Calu3 (cell line): Measurements from ENCODE around the gene SH3RF3. TPM values are rescaled to one million over a fixed set of nuclear protein-coding genes. Genes with fewer than 3 reads are reported as not detected.

ENCODE experiments used
- BruUV-seq: library from RNA; stranded (reverse); fragments of 400-500 nt; replicated peaks from 2 replicates; lab custom pipeline; 2021; lab: Mats Ljungman, UMichigan
- CTCF ChIA-PET: fragments of 300-600 bp; sonication (Branson Sonifier 250); formaldehyde crosslinking; loops from one replicate; lab custom pipeline; 2022; ENCODE audit warnings: antibody characterized with exemption; lab: Charles Lee
- DNase-seq: peaks from one replicate; pipeline ENCODE4 v3.0.0; 2022
- H3K27ac Mint-ChIP-seq: one replicate; pipeline ENCODE4 v1.8.0; 2022; ENCODE audit warnings: mixed read lengths; ENCODE audit not compliant: unreplicated experiment
- H3K27me3 Mint-ChIP-seq: one replicate; pipeline ENCODE4 v1.8.0; 2022; ENCODE audit warnings: mixed read lengths; ENCODE audit not compliant: unreplicated experiment
- H3K36me3 Mint-ChIP-seq: one replicate; pipeline ENCODE4 v1.8.0; 2022; ENCODE audit warnings: mild to moderate bottlenecking, moderate library complexity, mixed read lengths; ENCODE audit not compliant: insufficient read depth, unreplicated experiment
- H3K4me1 Mint-ChIP-seq: one replicate; pipeline ENCODE4 v1.8.0; 2022; ENCODE audit warnings: mild to moderate bottlenecking, low read depth, mixed read lengths; ENCODE audit not compliant: unreplicated experiment
- H3K4me3 Mint-ChIP-seq: one replicate; pipeline ENCODE4 v1.8.0; 2022; ENCODE audit warnings: mild to moderate bottlenecking, low read depth, moderate library complexity, mixed read lengths; ENCODE audit not compliant: unreplicated experiment
- H3K9me3 Mint-ChIP-seq: one replicate; pipeline ENCODE4 v1.8.0; 2022; ENCODE audit warnings: low read depth, mixed read lengths; ENCODE audit not compliant: unreplicated experiment
- CTCF ChIP-seq: fragments of 200-600 bp; IDR thresholded peaks from one replicate; pipeline ENCODE4 v1.8.0; 2022; ENCODE audit warnings: antibody characterized with exemption; ENCODE audit not compliant: unreplicated experiment
- intact Hi-C: fragments of 100-400 bp; cut with micrococcal nuclease; formaldehyde crosslinking; loops from one replicate; pipeline ENCODE4 v1.10.0; 2022; ENCODE audit not compliant: unreplicated experiment
- total RNA-seq: library from RNA; stranded (reverse); gene quantifications from 2 replicates; pipeline ENCODE4 v1.2.3, GENCODE V29; 2022

Gene SH3RF3
- total RNA-seq, 1 experiment from 2014 or later, result 0.17 TPM

GRCh38 chr2:109164739-109165221 is 35.8 kb downstream of the SH3RF3 start:
- no peak for DNase-seq
- no TSS peak for BruUV-seq
- Mint-ChIP-seq H3K9me3 (no peaks in the 10 kb centered on the region), H3K36me3 (no peaks in the 10 kb centered on the region), H3K27ac (no peak overlapping the region), H3K4me3 (no peak overlapping the region), H3K4me1 (no peaks in the 10 kb centered on the region), H3K27me3 (peaks cover 97% of the 10 kb centered on the region)
- CTCF ChIA-PET, result no interaction called here
- intact Hi-C loops, result no loop called here
- no peak for TF ChIP-seq CTCF

GRCh38 chr2:109166811-109167210 is 37.8 kb downstream of the SH3RF3 start:
- no TSS peak for BruUV-seq
- DNase-seq, result no peak
- H3K9me3 Mint-ChIP-seq, result no peaks in the 10 kb centered on the region
- no peak for TF ChIP-seq CTCF
- H3K27me3 Mint-ChIP-seq, result peaks cover 90% of the 10 kb centered on the region
- H3K4me3 Mint-ChIP-seq, result no peak overlapping the region
- intact Hi-C loops, result no loop called here
- no peaks in the 10 kb centered on the region for H3K4me1 Mint-ChIP-seq
- CTCF ChIA-PET, result interaction anchor here (0.6 kb wide), 1 partner anchor 1477 kb away, joined by 3 read pairs; no protein-coding TSS in a partner anchor
- H3K27ac Mint-ChIP-seq, result no peak overlapping the region
- no peaks in the 10 kb centered on the region for H3K36me3 Mint-ChIP-seq

GRCh38 chr2:109168086-109168485 is 39.1 kb downstream of the SH3RF3 start:
- BruUV-seq, result no TSS peak
- DNase-seq, result no peak
- H3K27me3 Mint-ChIP-seq, result peaks cover 93% of the 10 kb centered on the region
- no peak overlapping the region for H3K27ac Mint-ChIP-seq
- no peaks in the 10 kb centered on the region for H3K36me3 Mint-ChIP-seq
- H3K4me1 Mint-ChIP-seq, result no peaks in the 10 kb centered on the region
- H3K4me3 Mint-ChIP-seq, result no peak overlapping the region
- H3K9me3 Mint-ChIP-seq, result no peaks in the 10 kb centered on the region
- CTCF ChIA-PET, result no interaction called here
- intact Hi-C loops, result no loop called here
- TF ChIP-seq CTCF, result no peak

- H3K27ac Mint-ChIP-seq, result no peak overlapping the region
- intact Hi-C loops, result no loop called here
- no peak for DNase-seq
- no peak overlapping the region for H3K4me3 Mint-ChIP-seq
- no TSS peak for BruUV-seq
- no peak for TF ChIP-seq CTCF
- peaks cover 93% of the 10 kb centered on the region for H3K27me3 Mint-ChIP-seq
- no peaks in the 10 kb centered on the region for H3K36me3 Mint-ChIP-seq
- H3K9me3 Mint-ChIP-seq, result no peaks in the 10 kb centered on the region
- CTCF ChIA-PET, result interaction anchor here (0.6 kb wide), 1 partner anchor 13 kb away, joined by 3 read pairs; no protein-coding TSS in a partner anchor
- H3K4me1 Mint-ChIP-seq, result no peaks in the 10 kb centered on the region
Measured at GRCh38 chr2:109168716-109169115, 39.7 kb downstream of the SH3RF3 start.
